ENCODE data around the gene TOP3A.

Gene TOP3A

DNA sequence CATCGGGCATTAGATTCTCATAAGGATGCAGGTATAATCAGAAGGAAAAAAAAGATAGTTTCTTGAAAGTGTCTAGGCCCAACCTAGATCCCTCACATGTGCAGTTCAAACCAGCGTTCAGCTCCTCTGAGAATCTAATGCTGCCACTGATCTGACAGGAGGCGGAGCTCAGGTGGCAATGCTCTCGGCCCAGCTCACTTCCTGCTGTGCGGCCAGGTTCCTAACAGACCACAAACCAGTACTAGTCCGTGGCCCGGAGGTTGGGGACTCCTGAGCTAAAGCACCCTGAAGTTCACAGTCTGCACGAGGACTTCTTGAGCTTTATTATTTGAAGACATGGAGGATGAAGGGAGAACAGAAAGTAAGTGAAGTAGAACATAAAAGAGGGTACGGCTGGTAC is 17.1 kb upstream of the TOP3A start:
- H3K27me3 ChIP-seq (ENCODE audit: insufficient read depth, low read length) = no peaks in the 10 kb centered on the region
- H3K4me1 ChIP-seq (ENCODE audit: insufficient read depth, low read length, severe bottlenecking) = no peaks in the 10 kb centered on the region
- H3K9ac ChIP-seq (ENCODE audit: low read length) = no peak overlapping the region
- no peaks in the 10 kb centered on the region for H3K9me2 ChIP-seq (ENCODE audit: low read depth, low read length)
- no peak overlapping the region for H3K27ac ChIP-seq (ENCODE audit: low read depth, low read length, poor library complexity, severe bottlenecking)
- no peaks in the 10 kb centered on the region for H3K9me3 ChIP-seq (ENCODE audit: low read length)
- H4K20me1 ChIP-seq (ENCODE audit: insufficient read depth, low read length) = no peaks in the 10 kb centered on the region
- H3F3A ChIP-seq (ENCODE audit: insufficient read depth, low read length) = no peaks in the 10 kb centered on the region
- no peak overlapping the region for H3K4me2 ChIP-seq (ENCODE audit: low read length)
- TF ChIP-seq, protein P1, sequence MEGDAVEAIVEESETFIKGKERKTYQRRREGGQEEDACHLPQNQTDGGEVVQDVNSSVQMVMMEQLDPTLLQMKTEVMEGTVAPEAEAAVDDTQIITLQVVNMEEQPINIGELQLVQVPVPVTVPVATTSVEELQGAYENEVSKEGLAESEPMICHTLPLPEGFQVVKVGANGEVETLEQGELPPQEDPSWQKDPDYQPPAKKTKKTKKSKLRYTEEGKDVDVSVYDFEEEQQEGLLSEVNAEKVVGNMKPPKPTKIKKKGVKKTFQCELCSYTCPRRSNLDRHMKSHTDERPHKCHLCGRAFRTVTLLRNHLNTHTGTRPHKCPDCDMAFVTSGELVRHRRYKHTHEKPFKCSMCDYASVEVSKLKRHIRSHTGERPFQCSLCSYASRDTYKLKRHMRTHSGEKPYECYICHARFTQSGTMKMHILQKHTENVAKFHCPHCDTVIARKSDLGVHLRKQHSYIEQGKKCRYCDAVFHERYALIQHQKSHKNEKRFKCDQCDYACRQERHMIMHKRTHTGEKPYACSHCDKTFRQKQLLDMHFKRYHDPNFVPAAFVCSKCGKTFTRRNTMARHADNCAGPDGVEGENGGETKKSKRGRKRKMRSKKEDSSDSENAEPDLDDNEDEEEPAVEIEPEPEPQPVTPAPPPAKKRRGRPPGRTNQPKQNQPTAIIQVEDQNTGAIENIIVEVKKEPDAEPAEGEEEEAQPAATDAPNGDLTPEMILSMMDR (IDR thresholded peaks at IDR 0.05; ENCODE audit: low read length) = no peak
- TF ChIP-seq EZH2 (IDR thresholded peaks at IDR 0.05; ENCODE audit: borderline replicate concordance, low read length) = no peak
- no peaks in the 10 kb centered on the region for H3K79me2 ChIP-seq (ENCODE audit: insufficient read depth, low read length)
- H2AFZ ChIP-seq (ENCODE audit: low read length) = no peak overlapping the region
- H3K4me3 ChIP-seq (ENCODE audit: low read depth, low read length, poor library complexity, severe bottlenecking) = no peak overlapping the region
- peaks cover 73% of the 10 kb centered on the region for H3K36me3 ChIP-seq (ENCODE audit: insufficient read depth, low read length)

DNA sequence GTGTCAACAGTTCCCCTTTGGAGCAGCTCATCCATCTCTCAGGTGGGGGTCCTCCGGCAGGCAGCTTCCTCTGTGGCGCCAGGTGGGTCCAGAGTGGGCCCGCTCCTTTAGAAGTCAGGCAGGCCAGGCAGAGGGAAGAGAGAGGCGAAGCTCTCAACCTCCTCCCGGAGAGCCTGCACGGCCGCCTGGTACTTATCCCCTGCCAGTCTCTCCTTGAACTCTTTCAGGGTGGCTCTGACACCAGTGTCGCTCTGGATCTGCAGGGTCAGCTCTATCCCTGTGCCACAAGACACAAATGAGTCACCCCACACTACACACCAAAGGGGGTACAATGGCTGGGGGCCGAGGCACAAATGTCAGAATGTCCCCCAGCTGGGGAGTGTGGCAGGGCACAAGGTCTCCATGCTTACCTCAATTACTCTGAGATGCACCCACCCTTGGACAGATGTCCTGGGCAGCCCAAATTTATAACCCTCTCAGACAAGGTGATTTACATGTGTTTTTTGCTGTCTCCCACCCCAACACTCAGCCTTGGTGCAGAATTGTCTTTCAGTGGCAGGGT is 13.9 kb upstream of the TOP3A start:
- TF ChIP-seq, protein P1 (IDR thresholded peaks at IDR 0.05; ENCODE audit: low read length) = no peak
- no peak for TF ChIP-seq EZH2 (IDR thresholded peaks at IDR 0.05; ENCODE audit: borderline replicate concordance, low read length)
- no peaks in the 10 kb centered on the region for H3K27me3 ChIP-seq (ENCODE audit: insufficient read depth, low read length)
- no peak overlapping the region for H3K27ac ChIP-seq (ENCODE audit: low read depth, low read length, poor library complexity, severe bottlenecking)
- H3K4me2 ChIP-seq (ENCODE audit: low read length) = no peak overlapping the region
- H3F3A ChIP-seq (ENCODE audit: insufficient read depth, low read length) = no peaks in the 10 kb centered on the region
- no peak overlapping the region for H3K4me3 ChIP-seq (ENCODE audit: low read depth, low read length, poor library complexity, severe bottlenecking)
- no peaks in the 10 kb centered on the region for H3K9me2 ChIP-seq (ENCODE audit: low read depth, low read length)
- no peak overlapping the region for H2AFZ ChIP-seq (ENCODE audit: low read length)
- H3K36me3 ChIP-seq (ENCODE audit: insufficient read depth, low read length) = peaks cover 74% of the 10 kb centered on the region
- no peaks in the 10 kb centered on the region for H4K20me1 ChIP-seq (ENCODE audit: insufficient read depth, low read length)
- no peak overlapping the region for H3K9ac ChIP-seq (ENCODE audit: low read length)
- H3K79me2 ChIP-seq (ENCODE audit: insufficient read depth, low read length) = no peaks in the 10 kb centered on the region
- H3K9me3 ChIP-seq (ENCODE audit: low read length) = no peaks in the 10 kb centered on the region
- peaks cover 6% of the 10 kb centered on the region for H3K4me1 ChIP-seq (ENCODE audit: insufficient read depth, low read length, severe bottlenecking)

DNA sequence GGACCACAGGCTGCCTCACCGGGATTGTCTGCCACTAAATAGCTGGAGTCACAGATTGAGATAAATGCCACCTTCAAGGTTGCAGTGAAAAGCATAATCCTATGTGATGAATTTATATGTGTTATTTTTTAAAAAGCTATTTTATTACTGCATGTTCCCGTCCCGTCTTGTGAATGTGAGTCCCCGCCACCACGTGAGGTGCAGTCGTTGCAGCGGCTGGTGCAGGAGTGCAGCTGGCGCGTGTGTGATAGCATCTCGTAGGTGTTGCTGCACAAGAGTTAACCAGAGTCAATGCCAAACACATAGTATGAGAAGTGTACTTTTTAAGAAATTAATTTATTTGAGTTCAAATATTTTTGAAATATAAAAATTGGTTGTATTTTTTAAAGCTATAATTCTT is 12.8 kb upstream of the TOP3A start:
- Histone ChIP-seq H3K36me3 (ENCODE audit: insufficient read depth, low read length) (peaks cover 71% of the 10 kb centered on the region), H3K9ac (ENCODE audit: low read length) (no peak overlapping the region)

More for the DNA sequence above, 12.8 kb upstream of the TOP3A start:
- Histone ChIP-seq H3K4me3 (ENCODE audit: low read depth, low read length, poor library complexity, severe bottlenecking) (no peak overlapping the region), H3K4me2 (ENCODE audit: low read length) (no peak overlapping the region), H3K79me2 (ENCODE audit: insufficient read depth, low read length) (no peaks in the 10 kb centered on the region), H3K9me2 (ENCODE audit: low read depth, low read length) (no peaks in the 10 kb centered on the region), H3F3A (ENCODE audit: insufficient read depth, low read length) (no peaks in the 10 kb centered on the region), H2AFZ (ENCODE audit: low read length) (no peak overlapping the region), H3K27me3 (ENCODE audit: insufficient read depth, low read length) (no peaks in the 10 kb centered on the region), H3K27ac (ENCODE audit: low read depth, low read length, poor library complexity, severe bottlenecking) (no peak overlapping the region), H3K4me1 (ENCODE audit: insufficient read depth, low read length, severe bottlenecking) (peaks cover 6% of the 10 kb centered on the region), H4K20me1 (ENCODE audit: insufficient read depth, low read length) (no peaks in the 10 kb centered on the region), H3K9me3 (ENCODE audit: low read length) (no peaks in the 10 kb centered on the region)
- no peak for TF ChIP-seq EZH2 (IDR thresholded peaks at IDR 0.05; ENCODE audit: borderline replicate concordance, low read length)
- TF ChIP-seq, protein P1 (IDR thresholded peaks at IDR 0.05; ENCODE audit: low read length) = no peak
